Fibroblast of skin of left quadriceps (primary cell): ENCODE results near the gene TMC3.
A peak's percentile ranks its signal among the peaks of the same experiment; 100 is the strongest.
"Not testable (repeated sequence)": the region's sequence is repeated elsewhere in the genome, so short reads cannot be mapped to it uniquely, and the experiment has no call there.

ENCODE experiments used
- DNase-seq, 2 experiments: peaks; one replicate each; pipeline ENCODE4 v3.0.0-alpha.2; 2013; ENCODE audit warnings: low read depth in 2 of 2

The TMC3 gene

DNA sequence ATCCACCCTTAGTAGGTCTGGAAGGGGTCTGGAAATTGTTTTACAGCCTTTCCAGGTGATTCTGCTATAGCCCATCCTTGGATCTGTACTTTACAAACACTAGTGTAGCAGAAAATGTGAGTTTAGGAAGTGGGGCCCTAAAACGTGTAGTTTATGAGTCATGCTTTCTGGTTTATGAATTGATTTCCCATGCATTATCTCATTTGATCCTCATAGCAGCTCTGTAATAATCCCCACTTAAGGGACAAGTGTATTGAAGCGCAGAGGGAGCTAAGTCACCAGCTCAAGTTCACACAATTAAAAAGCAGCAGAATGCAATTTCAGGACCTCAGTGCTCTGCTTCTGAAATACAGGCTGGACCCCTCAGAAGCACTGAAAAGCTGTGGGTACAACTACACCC lies 27.4 kb downstream of the TMC3 start:
- DNase-seq: no peak

DNA sequence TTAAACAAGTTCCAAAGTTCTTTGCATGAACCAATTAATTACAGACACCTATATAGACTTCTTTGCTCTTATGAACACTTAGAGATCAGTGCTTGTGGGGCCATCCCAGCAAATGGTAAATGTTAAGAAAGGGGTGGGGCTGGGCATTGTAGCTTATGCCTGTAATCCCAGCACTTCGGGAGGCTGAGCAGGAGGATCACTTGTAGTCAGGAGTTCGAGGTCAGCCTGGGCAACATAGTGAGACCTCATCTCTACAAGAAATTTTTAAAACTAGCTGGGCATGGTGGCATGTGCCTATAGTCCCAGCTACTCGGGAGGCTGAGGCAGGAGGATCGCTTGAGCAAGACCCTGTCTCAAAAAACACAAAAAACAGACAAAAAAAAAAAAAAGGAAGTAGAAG lies 30.6 kb downstream of the TMC3 start:
- DNase-seq: no peak

DNA sequence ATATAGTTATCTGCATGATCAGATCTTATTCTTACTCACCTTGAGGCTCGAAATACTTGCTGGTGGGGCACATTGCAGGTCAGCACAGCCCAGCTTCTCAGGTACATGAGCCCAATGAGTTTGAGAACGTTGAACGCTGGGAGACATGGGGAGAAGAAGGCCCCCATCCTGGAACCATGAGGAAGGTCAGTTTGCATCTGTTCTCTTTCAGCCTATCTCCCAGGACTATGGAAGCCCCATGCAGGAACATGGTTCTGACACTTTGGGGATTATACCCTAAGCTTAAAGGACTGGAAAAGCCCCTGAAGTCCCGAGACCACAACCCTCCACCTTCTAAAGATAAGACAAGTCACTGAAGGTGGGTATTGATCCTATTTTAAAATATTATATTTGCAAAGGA lies 32.7 kb downstream of the TMC3 start:
- DNase-seq: no peak

DNA sequence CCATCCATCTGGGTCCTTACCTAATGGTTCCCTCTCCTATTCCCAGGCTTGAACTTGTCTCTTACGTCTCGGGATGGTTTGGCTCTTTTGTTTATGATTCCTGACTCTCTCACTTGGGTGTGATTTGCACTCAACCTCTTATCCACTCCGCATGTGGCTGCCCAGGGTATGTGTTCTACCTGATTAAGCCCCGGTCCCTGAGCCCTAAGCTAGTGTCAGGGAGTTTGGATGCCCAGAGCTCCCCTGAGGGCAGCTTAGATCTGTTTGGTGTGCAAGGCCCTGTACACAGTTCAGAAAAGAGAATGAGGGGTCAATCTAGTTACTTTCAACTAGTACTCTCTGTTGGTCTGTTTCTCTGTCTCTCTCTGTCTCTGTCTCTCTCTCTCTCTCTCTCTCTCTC lies 34.2 kb downstream of the TMC3 start:
- no peak for DNase-seq

DNA sequence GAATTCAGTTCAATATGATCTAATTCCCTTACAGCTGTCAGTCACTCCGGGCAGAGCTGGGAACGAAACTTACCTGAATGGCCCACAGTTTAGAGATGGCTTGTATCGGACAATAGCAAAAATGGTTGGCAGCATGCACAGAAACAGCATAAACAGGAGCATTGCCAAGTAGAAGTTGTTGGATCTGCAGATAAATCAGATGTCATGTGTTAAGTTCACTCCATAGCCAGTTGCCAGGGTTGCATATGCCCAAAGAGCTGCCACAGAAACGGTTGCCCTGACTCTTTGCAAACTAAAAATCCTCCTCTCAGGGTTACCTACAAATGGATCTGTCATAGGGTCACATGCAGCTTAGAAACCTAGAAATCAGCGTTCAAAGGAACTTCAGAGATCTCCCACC lies 34.7 kb downstream of the TMC3 start:
- no peak for DNase-seq

DNA sequence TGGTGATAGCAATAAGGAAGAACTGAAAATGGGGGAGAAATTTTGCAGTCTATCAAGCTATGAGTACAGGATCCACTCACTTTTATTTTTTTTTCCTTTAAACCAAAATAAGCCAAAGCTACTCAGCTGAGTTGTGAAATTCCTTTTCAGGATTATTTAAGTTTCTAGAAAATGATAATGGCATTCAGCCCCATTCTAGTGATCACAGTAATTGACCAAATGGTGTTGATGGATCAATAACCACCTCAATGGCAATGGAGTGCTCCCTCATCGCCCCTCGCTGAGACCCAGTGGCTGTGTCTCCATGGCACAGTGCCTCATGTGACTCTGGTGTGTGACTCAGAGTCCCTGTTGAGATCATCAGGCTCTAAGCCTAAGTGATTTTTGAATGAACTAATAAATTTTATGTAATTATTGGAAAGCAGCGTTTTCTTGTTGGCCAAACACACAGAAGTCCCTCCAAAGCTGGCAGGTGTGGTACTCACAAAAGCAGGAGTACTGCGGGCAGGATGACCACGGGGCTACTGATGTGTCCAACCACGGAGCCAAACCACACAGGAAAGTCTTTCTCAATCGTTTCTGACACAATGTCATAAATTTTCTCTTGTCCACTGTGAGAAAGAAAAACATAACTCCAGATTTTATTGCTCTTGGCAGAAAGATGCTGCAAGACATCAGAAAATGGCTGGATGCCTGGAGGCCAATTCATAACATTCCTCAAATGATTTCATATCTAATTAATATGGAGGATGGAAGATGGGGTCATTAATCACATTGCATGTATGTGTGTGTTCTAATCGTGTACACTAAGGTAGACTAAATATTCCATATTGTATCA lies 35.6 kb downstream of the TMC3 start:
- DNase-seq: peak; percentile 95

DNA sequence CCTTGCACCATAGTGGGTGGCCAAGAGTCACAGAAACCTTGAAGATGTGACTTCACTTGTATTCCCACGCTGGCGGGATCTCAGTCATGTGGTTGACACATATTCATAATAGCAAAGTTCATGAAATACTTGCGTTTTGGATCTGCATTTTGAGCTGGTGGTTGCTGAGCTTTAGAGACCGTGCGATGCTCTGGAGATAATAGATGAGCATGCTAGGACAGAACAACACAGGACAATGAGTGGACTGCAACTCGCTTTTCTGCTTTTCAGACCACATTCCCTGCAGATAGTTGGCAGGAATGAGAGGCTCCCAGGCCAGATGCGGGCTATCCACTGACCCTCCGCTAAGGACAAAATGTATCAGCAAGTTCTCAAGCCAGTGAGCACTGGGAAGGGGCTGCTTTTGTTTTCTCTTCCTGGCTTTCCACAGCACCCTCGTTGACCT lies 36.3 kb downstream of the TMC3 start:
- no peak for DNase-seq

DNA sequence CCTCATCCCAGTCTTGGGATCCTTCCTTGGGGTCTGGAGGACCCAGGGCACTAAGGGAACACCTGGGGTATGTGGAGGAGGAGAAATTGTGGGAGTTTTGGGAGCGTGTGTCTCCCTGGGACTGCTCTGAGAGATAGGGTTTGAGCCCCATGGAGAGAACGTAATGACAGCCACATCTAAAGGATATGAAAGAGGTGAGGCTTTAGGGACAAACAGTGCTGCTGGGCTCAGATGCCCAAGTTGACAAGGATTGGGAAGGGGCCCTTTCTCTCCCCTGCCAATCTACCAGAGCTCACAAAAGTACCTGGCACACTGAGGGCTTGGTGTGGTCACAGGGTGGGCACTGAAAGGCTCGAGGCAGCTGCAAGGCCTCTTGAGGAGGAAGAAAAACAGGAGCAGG lies 36.8 kb downstream of the TMC3 start:
- no peak for DNase-seq

DNA sequence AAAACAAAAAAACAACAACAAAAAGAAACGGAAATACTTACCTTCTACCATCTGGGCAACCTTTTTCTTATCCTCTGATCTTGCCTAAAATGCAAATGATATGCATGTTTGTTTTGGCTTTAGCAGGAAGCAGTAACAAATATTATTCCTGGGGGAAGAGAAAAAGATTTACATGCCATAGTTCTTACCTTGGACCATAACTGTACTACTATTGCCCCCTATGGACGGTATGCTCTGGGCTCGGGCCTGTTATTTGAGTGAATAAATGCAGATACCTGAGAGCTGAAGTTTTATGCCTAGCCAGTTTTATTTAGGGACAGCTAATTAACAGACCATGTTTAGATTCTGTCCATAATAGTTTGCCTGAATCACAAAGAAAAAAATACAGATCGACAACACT lies 37.4 kb downstream of the TMC3 start:
- no peak for DNase-seq

DNA sequence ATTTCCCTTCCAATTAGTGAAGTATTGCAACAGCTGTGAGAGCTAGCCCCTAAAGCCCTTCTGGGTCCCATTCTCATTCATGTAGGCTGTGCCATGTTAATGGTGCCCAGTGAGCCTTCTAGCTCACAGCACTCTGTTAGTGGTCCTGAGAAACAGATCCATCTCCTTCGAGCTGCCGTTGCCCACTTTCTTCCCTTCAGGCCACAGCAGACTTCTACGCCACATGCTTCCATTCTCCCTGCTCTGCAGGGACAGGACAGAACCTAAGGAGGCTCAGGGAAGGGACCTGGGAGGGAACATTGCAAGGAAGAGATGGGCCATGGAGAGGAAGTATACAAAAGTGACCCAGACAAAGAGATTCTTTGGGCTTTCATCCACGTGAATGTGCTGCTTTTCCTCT lies 38.4 kb downstream of the TMC3 start:
- DNase-seq: no peak

DNA sequence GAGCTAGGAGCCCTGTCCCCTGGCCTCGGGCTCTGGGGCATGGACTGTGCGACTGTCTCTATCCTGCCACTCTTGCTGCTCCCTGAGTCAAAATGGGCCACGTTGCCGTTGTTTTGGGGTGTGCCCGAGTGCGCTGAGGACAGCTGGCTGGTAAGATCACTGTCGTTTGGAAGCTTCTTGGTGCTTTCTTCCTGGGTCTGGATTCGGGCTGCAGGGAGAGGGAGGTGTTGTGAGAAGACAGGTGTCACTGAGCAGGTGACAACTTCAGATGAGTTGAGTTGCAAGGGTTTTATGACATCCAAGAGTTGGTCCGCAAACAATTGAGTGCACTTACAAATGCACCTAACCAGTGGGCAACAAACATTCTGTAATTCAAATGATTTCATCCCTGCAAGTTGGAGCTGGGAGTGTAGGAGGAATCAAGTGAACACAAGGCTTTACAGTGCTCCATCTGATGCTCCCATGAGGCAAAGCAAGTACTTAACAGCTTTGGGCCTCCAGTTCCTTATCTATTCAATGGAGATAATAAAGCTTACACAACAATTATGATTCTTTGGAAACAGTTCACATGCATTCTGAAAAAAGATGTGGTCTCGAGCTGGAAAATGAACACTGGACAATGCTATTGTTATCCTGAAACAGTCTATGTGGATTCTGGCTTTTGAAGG lies 39.1 kb downstream of the TMC3 start:
- no peak for DNase-seq

DNA sequence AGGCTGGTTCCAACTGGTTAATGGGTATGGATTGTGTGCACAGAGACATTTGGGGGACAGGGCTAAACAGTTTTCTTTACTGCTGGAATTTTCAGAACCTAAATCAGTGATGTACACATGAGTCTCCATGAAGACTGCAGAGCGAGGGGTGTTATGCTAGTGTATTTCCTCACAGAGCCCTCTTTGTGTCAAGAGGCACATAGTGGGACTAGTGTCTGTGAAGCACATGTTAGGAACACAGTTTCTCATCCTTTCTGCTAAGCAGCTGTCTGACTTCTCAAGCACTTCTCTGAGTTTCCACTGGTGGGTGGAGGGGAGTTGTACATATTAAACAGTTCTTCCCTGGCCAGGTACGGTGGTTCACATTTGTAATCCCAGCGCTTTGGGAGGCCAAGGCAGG lies 40.6 kb downstream of the TMC3 start:
- DNase-seq: no peak

DNA sequence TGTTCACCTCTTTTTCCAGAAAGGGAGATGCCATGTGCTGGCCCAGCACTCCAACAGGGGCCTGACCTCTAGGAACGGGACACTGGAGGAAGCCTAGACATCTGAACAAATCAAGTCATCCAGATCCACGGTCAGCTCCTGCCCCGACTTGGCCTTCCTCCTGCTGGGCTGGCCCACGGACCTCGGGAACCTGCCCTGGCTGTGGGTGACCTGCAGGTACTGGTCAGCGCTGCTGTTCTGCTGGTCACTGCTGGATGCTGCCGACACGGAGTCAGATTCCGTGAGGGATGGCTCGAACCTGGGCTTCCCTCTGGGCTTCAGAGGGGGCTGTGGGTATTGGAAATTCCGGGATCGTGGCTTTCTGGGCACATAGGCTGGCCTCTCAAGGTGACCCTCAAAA lies 41.7 kb downstream of the TMC3 start:
- DNase-seq: no peak

DNA sequence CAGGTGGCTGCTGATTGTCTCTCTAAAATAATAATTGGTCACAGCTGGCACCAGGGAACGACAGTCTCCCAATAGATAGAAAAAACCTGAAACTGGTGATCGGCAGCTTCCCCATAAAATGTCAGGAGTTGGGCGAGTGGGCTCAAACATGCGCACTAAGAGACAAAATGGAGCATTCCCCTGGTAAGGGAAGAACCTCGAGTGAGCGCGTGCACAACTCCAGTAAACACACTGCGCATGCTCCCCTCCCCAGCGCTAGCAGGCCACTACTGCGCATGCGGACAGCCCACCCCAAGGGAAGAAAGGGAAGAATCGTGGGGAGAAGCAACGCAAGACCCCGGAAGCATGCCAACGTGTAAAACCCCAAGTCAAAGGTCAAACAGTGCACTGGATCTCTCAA lies 42.4 kb downstream of the TMC3 start:
- DNase-seq: no peak

DNA sequence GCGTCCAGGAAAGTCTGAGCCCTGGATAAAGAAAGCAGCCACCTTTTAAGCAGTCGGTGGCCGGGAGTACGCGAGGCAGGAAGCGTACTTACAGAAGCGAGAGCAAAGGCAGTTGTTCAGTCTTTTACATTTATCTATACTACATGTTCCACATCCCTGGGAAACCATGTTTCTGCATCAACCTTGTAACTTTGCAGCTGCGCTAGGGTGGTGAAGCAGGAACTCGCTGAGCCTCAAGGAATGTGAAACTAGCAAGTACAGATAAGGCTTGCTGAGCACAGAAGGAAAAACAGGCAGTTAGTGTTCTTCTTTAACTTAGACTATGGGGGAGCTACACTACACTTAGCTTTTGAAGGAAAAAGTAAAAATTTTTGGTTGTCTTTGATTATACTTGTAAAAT lies 42.9 kb downstream of the TMC3 start:
- DNase-seq: not testable (repeated sequence)

DNA sequence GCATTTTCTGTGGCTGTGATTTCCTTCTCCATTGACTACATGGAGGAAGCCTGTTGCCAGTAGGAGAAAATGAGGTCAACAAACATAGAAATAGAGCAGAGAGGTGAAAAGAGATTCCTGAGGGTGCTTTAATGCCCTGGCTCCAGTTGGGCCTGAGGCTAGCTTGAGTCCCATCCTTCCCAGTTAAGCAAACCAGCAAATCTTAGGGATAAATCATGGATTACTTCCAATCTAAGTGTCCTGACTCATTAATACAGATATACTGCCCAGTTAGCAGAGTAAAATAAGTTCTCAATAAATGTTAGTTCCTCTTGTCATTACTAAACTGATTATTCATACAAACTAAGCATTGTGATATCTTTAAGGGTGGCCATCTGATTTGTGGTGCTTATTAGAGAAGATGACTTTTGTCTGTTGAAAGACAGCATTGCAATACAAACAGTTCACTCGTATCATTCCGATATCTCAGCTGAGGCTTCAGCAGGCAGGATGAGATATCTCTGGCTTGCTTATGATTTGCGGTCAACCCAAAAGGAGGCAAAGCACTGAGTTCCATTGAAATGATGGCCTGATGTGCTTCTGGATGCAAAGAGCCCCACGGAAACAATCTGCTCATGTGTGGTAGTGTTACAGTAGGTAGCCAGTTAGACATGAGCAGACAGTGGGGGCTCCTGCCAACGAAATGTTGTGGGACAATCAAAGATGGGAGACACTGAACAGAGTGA lies 43.5 kb downstream of the TMC3 start:
- no peak for DNase-seq

DNA sequence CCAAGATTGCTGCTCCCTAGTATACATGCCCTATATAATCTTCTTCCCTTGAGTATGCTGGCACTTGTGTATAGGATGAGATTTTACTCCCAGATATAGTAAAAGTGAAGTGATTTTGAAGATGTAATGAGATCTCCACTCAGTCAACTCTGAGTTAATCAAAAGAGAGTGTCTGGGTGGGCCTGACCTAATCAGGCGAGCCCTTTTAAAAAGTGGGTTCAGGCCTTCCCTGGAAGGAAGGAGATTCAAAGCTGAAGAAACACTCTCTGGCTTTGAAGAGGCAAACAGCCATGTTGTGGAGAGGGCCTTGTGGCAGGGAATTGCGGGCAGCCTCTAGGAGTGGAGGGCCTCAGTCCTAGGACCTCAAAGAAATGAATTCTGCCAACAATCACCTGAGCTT lies 44.6 kb downstream of the TMC3 start:
- DNase-seq: no peak

DNA sequence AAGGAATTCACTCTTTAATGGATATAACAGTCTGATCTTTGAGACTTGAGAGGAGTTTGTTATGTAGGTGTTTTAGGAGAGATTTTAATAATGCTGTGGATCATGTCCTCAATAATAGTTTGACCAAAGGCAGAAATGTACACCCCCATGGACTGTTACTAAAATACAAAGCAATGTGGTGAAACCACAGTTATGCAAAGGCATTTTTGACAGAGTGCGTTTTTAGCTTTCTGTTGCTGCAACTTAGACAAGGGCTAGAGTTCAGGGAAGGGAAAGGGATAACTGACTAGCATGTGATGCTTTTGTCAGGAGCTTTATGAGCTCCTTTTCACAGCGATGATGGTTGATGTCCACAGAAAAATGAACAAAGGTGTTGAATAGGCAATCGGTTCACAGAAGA lies 46.5 kb downstream of the TMC3 start:
- DNase-seq: peak; percentile 78 to 79

DNA sequence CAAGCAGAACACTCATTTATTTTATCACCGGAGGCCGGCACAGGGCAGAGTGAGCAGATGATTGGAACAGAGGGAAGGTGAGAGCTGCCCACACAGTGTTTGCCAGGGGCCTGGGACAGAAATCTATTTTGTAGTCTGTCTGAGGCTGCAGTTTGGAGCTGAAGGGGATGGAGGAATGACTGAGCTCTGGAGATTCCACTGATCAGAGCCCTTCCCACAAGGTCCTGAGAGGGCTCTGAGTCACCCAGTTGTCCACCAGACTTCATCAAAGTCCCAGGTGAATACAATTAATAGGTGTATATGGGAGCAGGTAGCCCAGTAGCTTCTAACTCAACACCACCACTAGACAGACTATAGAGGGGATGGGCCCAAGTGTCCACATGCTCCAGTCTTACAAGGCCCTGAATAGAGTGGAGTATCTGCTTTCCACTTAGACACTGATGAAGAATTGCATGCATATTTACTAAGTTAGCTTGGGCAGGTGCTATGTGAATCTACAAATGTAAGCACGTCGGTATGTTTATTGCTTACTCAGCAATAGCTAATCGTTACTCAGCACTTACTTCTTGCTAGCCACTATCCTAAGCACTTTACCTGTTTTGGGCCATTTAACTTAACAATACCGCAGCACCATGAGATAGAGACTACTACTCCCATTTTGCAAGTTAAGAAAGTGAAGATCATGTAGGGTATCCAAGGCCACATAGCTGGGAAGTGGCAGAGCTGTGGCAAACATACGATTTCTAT lies 47.4 kb downstream of the TMC3 start:
- no peak for DNase-seq

DNA sequence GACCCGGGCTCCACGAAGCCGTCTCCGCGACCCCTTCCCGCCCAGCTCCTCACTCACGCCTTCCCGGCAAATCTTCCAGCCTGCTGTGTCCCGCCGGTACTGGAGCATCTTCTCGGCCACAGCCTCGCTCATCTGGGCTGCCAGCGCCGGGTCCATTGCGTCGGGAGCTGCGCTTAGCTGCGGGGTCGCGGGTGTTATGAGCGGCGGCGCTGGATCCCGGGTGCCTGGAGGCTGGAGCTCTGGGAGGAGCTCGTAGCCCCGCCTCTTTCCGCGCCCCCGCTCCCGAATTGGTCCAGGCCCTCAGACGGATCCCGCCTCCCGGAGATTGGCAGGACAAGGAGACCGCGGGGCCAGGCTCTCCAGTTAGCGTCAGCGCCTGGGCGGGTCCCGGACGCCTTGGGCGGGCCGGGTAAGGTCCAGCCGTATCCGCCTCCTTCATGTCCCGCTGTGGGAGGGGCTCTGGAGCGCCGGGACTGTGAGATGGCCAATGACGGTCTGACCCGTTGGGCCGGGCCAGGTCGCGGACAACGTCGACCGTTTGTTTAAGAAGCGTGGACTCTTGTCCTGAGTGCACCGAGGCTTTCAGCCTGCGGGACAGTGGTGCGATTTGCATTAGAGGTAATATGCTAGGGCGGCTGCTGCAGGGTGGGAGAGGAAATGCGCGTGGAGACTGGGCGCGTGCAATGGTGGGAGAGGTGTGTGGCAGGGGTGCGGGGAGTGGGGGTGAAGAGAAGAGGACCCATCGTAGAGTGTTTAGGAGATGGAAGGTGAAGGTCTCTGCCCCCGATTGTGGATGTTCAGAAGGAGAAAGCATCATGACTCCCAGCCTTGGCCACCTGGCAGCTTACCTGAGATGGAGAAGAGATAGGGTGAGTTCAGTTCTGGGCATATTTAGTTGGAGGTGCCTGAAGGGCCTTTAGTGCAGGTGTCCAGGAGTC lies 49.8 kb downstream of the TMC3 start, which contains the start of gene STARD5:
Gene STARD5 (minus strand): TSS at position 198 of the 938 bp plus-strand sequence. CDS start 42 bp downstream, at position 156.
- peak; percentile 90 for DNase-seq

DNA sequence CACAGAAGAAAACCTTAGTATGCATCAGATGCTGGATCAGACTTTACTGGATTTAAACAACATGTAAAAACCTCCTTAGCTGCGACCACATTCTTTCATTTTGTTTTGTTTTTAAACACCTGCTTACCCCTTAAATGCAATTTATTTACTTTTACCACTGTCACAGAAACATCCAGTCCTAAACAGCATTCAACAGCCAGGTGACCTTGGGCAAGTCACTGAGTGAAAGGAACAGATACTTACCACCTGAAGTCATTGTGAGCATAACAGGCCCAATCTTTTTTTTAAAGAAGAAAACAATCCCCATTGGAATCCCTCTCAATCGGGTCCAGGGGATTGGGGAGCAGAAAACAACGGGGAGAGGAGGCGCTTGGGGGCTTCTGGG lies 50.5 kb downstream of the TMC3 start:
- DNase-seq: no peak
